HG02763 (cell line): Measurements from ENCODE around the gene CARS2.
A peak's percentile ranks its signal among the peaks of the same experiment; 100 is the strongest.
"Not testable (repeated sequence)": the region's sequence is repeated elsewhere in the genome, so short reads cannot be mapped to it uniquely, and the experiment has no call there.

Experiments used
- ATAC-seq: cut with Tn5 transposase; IDR thresholded peaks from one replicate; pipeline ENCODE4 v1.9.1; 2021; ENCODE audit warnings: mild to moderate bottlenecking, moderate library complexity; ENCODE audit not compliant: unreplicated experiment

Gene CARS2, protein sequence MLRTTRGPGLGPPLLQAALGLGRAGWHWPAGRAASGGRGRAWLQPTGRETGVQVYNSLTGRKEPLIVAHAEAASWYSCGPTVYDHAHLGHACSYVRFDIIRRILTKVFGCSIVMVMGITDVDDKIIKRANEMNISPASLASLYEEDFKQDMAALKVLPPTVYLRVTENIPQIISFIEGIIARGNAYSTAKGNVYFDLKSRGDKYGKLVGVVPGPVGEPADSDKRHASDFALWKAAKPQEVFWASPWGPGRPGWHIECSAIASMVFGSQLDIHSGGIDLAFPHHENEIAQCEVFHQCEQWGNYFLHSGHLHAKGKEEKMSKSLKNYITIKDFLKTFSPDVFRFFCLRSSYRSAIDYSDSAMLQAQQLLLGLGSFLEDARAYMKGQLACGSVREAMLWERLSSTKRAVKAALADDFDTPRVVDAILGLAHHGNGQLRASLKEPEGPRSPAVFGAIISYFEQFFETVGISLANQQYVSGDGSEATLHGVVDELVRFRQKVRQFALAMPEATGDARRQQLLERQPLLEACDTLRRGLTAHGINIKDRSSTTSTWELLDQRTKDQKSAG

DNA sequence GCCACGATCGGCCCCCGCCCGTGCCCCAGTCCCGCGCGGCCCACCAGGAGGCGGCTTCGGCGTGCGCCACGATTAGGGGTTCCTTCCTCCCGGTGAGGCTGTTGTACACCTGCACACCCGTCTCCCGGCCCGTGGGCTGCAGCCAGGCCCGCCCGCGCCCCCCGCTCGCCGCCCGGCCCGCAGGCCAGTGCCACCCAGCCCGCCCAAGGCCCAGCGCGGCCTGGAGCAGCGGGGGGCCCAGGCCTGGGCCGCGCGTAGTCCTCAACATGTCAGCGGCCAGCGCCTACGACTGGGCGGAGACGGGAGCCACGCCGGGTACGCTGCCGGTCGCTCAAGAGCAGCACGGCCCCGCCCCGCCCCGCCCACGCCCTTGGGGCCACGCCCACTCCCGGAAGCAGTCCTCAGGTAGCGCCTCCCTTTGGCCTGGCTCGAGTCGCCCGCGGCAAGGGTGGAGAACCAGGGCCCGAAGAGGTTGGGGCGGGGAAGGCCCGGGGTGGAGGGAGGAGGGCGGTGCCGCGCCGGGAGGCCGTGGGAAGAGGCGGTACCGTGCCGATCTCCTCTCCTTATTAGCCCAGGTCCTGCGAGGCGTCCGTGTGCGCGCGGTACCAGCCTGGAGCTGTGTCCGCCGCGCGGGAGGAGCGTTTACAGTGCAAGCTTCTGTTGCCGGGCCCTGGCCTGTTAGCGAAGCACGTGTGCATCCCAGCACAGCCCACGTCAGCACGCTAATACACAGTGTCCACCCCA, at the start of gene CARS2:
TSS of gene CARS2 (minus strand) at position 291 of the 744 bp plus-strand sequence. CDS start at position 268, 23 bp downstream.
- peak; percentile 96 for ATAC-seq

DNA sequence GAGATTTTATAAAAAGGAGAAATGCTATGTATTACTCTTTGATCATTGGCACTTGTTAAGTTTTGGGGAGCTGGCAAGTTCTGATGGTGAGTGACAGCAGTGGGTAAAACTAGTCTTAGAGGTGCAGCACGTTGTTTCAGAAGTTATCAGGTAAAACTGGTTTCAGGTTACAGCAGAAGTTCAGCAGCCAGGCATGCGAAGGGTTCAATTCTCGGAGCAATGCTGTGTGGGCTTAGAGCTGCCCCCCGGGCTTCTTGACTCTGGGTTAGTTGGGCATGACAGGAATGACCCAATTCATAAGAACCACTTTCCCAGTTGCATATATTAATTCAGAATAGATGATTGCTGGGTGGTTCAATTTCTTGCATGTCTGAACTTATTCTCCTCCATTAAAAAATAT, 42.4 kb upstream of the CARS2 start:
- no peak for ATAC-seq

DNA sequence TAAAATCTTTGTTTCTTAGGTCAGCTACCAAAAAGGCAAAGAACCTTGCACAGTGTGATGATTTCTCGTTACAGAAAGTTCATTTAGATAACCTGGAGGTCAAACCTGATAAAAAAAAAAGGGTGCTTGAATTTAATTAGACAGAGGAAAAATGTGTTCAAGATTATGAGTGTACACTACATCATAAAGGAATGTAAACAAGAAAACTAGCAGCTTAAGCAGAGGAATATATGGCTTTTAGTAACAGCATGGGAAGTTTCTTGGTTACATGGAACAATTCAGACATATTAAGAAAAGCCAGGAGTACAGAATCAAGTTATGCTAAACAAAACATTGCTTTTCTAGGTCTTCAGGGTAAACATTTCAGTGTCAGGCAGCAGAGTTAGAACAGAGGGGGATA, 40.5 kb upstream of the CARS2 start:
- no peak for ATAC-seq

DNA sequence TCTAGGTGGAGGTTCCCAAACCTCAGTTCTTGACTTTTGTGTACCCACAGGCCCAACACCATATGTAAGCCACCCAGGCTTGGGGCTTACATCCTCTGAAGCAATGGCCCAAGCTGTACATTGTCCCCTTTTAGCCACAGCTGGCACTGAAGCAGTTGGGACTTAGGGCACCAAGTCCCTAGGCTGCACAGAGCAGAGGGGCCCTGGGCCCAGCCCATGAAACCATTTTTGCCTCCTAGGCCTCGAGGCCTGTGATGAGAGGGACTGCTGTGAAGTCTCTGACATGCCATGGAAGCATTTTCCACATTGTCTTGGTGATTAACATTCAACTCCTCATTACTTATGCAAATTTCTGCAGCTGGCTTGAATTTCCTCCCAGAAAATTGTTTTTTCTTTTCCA, 37.8 kb upstream of the CARS2 start:
- ATAC-seq: no peak

DNA sequence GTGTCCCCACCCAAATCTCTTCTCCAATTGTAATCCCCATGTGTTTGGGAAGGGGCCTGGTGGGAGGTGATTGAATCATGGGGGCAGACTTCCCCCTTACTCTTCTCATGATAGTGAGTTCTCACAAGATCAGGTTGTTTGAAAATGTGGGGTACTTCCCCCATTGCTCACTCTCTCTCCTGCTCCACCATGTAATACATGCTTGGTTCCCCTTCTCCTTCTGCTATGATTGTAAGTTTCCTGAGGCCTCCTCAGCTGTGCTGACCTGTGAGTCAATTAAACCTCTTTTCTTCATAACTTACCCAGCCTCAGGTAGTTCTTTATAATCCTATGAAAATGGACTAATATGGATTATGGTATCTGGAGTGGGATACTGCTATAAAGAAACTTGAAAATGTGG, 31.6 kb upstream of the CARS2 start:
- ATAC-seq: no peak

DNA sequence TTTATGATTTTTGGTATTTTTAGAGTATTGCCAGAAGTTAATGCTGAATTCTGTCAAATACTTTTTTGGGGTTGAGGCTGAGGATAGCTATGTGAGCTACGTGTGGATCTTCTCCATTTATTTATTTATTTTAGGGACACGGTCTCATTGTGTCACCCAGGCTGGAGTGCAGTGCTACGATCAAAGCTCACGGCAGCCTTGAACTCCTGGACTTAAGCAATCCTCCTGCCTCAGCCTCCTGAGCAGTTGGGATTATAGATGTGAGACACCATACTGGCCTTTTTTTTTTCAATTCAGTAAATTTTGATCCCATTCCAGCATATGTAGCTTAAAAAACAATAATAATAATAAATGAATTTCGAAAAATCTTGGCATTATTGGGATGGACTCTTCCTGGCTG, 28.6 kb upstream of the CARS2 start:
- ATAC-seq: no peak

DNA sequence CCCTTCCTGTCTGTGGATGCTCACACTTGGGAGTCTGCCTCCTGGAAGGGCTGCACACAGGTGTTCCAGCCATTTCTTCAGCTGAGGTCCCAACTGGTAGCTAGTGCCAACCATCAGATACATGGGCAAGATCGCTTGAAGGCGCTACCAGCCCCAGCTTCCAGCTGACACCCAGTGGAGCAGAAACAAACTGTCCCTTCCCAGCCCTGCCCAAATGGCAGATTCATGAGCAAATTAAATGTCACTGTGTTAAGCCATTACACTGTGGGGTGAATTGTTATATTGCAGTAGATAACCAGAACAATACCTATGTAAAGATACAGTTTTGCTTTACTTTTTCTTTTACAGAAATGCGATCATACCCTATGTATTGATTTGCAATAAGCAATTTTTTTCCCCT, 25.2 kb upstream of the CARS2 start:
- no peak for ATAC-seq

DNA sequence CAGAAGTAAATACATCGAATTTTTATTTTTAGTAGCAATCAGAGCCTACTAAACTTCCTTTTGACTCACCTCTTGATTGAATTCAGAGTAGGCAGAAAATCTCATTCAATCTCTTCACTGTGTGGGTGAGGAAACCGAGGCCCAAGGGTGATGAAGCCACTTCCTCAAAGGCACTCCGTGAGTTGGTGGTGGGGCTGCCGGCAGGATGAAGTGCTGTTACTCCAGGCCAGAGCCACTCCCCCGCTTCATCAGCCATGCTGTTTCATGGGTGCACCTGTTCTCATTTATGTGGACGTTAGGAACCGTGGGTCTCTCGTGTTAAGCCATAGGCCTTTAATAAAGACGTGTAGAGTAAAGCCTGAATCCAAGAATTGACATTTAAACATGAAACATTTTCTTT, 20.8 kb upstream of the CARS2 start:
- no peak for ATAC-seq

DNA sequence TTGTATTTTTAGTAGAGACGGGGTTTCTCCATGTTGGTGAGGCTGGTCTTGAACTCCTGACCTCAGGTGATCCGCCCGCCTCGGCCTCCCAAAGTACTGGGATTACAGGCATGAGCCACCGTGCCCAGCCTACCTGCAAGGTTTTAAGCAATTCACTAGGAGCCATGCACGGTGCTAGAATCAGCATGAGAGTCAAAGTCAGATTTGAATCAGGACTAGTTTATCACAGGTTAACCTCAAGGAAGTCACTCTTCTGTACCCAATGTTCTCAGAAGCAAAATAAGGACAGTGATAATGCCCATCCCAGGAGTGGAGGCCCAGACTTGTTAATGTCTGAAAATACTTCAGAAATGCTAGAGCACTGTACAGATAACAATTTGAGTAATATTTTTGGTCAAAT, 20.2 kb upstream of the CARS2 start:
- not testable (repeated sequence) for ATAC-seq

DNA sequence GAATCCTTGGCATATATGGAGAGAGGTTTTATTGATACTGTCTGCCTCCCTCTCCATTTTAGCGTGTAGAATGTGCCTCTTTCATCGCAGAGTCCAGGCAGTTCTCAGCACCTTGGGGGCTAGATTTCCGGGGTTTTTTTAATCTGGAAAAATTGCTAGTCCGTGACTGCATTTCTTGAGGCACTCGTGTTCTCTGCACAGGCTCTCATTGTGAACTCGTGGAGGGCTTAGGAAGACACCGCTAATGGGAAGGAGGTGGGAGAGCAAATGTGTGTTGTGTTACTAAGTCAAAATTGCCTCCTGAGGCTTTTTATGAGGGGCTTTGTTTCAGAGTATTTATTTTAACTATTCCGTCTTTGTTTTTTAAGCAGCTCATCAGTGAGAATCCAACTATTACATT, 17.7 kb upstream of the CARS2 start:
- ATAC-seq: no peak

DNA sequence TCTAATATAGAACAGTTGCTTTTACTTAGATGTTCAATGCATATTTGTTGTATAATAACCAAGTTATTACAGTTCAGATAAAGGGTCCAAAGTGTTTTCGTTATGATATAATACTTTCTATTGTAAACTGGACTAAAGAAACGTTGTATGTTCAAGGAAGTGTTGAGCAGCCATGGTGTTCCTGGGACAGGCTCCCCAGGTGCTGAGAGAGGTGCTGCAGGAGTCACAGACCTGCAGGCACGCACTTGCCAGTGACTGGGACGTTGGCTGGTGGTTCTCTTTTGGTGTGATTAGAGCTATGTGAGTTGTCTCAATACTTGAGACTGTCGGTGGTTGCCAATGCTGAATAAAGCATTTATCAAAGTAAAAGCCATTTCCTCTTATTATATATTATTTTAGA, 17.1 kb upstream of the CARS2 start:
- no peak for ATAC-seq

DNA sequence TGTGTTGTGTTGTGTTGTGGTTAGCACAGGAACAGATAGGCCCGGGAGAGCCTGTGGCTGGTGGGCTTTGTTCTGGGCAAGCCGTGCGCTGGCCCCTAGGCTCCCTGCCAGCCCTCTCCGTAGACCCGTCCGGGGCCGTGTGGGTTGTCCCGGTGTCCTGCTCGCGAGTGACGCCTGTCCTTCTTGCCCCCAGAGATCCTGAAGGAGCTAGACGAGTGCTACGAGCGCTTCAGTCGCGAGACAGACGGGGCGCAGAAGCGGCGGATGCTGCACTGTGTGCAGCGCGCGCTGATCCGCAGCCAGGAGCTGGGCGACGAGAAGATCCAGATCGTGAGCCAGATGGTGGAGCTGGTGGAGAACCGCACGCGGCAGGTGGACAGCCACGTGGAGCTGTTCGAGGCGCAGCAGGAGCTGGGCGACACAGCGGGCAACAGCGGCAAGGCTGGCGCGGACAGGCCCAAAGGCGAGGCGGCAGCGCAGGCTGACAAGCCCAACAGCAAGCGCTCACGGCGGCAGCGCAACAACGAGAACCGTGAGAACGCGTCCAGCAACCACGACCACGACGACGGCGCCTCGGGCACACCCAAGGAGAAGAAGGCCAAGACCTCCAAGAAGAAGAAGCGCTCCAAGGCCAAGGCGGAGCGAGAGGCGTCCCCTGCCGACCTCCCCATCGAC, 13.3 kb upstream of the CARS2 start:
- ATAC-seq: no peak

DNA sequence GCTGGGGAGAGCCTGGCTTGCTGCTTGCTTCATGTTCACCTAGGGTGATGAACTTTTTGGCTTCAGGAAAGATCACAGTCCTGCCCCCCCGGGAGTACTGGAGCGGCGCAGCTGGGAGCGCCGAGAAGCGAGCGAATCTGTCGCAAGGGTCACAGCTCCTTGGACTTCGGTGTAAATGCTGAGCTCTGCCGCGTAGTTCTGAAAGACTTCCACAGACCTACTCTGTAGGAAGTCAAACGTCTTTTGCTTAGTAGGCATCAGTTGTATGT, 10.3 kb upstream of the CARS2 start:
- no peak for ATAC-seq

DNA sequence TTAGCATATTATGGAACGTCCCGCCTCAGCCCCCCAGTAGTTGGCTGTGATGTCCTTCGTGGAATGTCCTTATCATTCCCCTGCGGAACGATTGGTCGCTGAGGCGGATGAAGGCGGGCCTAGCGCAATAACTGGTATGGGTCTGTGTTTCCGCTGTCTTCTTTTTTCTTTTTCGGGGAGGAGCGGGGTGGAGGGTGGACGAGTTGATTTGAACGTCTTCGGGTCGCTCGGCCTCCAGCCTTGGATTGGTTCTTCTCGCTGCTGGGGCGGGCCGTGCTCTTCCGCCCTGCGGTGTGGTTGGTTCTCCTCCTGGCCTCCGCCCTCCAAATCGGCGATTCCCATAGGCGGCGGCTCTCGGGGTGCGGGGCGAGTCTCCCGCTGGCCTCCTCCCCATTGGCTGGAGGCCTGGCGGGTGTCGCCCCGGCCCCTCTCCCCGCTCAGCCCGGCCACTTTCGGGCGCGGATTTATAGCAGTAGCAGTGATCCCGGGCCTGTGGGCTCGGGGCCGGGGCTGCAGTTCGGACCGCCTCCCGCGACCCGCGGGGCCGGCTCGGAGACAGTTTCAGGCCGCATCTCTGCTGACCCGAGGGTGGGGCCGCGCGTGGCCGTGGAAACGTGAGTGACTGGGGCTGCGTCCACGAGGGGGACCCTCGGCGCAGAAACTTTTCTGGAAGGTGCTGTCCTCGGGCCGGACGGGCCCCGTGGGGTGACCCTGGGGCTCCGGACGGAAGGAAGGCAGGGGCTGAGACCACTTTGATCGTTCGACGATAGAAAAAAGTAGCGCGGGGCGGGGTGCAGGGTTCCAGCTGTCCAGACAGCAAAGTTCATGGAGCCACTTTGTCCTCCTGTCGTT, 9.7 kb upstream of the CARS2 start:
- peak; percentile 49 for ATAC-seq

DNA sequence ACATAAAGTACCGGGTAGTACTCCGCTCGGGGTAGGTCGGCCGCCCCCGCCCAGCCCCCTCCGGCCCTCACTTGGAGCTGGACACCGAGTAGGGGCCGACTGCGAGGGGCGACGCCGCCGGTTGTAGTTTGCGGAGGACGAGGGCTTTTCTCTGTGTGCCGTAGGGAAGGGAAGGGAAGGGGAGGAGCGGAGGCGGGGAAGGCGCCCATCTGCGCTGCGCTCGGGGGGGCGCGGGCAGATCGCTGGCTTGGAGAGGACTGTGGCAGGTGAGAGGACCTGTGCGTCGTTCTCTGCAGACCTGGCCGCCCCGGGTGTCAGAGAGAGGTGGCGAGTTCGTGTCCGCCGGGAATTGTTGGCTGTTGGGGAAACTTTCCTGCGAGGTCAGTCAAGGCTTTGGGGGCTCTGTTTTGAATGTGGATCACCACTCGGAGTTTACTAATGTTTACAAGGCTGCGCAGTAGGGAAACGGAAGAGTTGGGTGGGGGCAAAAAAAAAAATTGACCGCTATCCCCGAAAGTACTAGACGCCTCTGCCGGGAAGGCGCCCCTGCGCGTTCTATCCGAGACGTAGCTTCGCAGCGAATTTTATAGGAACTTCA, 9.0 kb upstream of the CARS2 start:
- no peak for ATAC-seq

DNA sequence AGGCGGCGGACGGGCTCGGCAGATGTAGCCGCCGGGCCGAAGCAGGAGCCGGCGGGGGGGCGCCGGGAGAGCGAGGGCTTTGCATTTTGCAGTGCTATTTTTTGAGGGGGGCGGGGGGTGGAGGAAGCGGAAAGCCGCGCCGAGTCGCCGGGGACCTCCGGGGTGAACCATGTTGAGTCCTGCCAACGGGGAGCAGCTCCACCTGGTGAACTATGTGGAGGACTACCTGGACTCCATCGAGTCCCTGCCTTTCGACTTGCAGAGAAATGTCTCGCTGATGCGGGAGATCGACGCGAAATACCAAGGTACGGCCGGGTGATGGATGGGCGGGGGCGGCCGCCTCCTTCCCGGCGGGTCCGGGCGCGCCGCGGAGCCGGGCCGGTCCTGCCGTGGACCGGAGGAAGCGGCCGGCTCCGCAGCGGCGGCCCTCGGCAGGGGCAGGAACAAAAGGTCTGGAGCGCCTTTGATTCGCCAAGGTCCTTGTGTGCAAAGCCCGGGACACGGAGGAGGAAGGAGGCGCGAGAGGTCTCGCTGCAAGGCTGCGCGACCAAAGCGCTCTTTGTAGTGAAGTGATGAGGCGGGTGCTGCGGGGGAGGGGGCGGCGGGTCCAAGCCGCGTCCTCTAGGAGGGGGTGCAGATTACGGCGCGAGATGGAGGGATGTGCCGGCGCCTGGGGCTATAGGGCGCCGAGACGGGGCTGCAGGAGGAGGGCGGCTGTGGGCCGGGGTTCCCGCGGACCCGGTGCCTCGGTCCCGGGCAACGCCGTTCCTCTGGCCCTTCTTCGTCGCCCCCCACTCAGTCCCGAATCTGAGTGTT, 8.3 kb upstream of the CARS2 start:
- ATAC-seq: no peak

DNA sequence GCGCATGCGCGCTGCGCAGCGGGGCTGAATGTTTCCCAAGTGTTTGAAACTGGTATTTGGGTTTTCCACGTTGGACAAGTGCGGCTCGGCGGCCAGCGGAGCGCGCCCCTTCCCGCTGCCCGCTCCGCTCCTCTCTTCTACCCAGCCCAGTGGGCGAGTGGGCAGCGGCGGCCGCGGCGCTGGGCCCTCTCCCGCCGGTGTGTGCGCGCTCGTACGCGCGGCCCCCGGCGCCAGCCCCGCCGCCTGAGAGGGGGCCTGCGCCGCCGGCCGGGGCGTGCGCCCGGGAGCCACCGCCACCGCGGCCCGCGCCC, 7.7 kb upstream of the CARS2 start, which contains the start of gene ING1:
TSS of gene ING1 (plus strand) at position 59 of the 311 bp plus-strand sequence. CDS start 450 bp downstream, outside the sequence.
- ATAC-seq: no peak

DNA sequence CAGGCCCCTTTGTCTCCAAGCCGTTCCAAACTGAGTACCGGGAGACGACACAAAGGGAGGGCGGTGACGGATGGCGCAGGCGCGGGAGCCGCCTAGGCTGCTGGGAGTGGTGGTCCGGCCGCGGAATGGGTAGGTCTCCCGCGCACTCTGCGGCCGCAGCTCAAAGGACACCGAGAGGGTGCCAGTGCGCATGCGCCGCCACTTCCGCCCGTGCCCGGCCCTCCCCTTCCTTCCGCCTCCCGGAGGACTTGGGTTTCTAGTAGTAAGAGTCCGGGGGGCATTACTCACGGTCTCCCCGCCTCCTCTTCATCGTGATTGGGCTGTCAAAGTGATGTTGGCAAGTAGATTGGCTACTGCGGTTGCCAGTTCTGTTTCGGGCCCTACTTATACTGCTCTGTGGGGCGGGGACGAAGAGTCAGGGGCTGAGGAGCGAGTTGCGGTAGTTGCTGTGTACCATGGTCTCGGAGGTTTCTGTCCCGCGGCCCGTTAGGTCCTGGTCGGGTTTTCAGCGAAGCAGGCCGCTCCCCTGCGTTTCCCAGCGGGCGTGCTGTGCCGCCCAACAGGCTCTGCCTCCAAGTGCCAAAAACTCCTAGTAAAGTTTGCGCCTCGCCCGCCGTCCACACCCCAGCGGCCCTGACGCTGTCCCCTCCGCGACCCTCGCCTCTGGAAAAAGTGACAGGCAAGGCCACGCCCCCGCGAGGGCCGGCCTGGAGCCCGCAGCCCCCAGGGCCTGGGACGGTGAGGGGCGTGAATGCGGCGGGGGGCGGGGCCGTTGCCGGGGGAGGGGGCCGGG, 7.1 kb upstream of the CARS2 start:
- peak; percentile 49 for ATAC-seq
